Activated CD8-positive, alpha-beta T cell treated with anti-CD3 and anti-CD28 coated beads for 36 hours (primary cell): ENCODE measurements around the gene IL22RA2. TPM values are rescaled to one million over a fixed set of nuclear protein-coding genes. Genes with fewer than 3 reads are reported as not detected.

Experiments used
- ATAC-seq: fragments of 200-7000 bp; cut with Tn5 transposase; one replicate; pipeline ENCODE4 v1.10.0; 2021; ENCODE audit warnings: mild to moderate bottlenecking, moderate library complexity
- CTCF ChIA-PET: fragments of 350-600 bp; sonication (Branson Sonifier 250); formaldehyde crosslinking; loops from one replicate; lab custom pipeline; 2021; ENCODE audit warnings: antibody characterized with exemption; lab: Charles Lee
- POLR2A ChIA-PET: fragments of 350-600 bp; sonication (Branson Sonifier 250); formaldehyde crosslinking; loops from one replicate; lab custom pipeline; 2021; ENCODE audit warnings: antibody characterized with exemption; lab: Charles Lee
- DNase-seq: peaks from one replicate; pipeline ENCODE4 v3.0.0-alpha.2; 2020
- H3K27ac Mint-ChIP-seq: one replicate; pipeline ENCODE4 v1.8.0; 2021; ENCODE audit warnings: mild to moderate bottlenecking, mixed read lengths
- H3K27me3 Mint-ChIP-seq: one replicate; pipeline ENCODE4 v1.8.0; 2021; ENCODE audit warnings: mixed read lengths
- H3K36me3 Mint-ChIP-seq: one replicate; pipeline ENCODE4 v1.8.0; 2021; ENCODE audit warnings: low read depth, mixed read lengths
- H3K4me1 Mint-ChIP-seq: one replicate; pipeline ENCODE4 v1.8.0; 2021; ENCODE audit warnings: low read depth, mixed read lengths
- H3K4me3 Mint-ChIP-seq: one replicate; pipeline ENCODE4 v1.8.0; 2021; ENCODE audit warnings: mild to moderate bottlenecking, moderate library complexity, mixed read lengths
- H3K9me3 Mint-ChIP-seq: one replicate; pipeline ENCODE4 v1.8.0; 2021; ENCODE audit warnings: mixed read lengths
- intact Hi-C: fragments of 100-400 bp; cut with micrococcal nuclease; formaldehyde crosslinking; loops from one replicate; pipeline ENCODE4 v1.10.0; 2022
- total RNA-seq, 2 experiments: library from RNA; stranded (reverse); gene quantifications; one replicate each; pipeline ENCODE4 v1.2.3, GENCODE V29; 2021
- TF ChIP-seq, protein P1 (sequence below): fragments of 200-600 bp; IDR thresholded peaks from one replicate; pipeline ENCODE4 v1.8.0; 2022; ENCODE audit warnings: antibody characterized with exemption, mild to moderate bottlenecking

The IL22RA2 gene
- total RNA-seq, 2 experiments from 2014 or later = not detected

- TF ChIP-seq, protein P1, sequence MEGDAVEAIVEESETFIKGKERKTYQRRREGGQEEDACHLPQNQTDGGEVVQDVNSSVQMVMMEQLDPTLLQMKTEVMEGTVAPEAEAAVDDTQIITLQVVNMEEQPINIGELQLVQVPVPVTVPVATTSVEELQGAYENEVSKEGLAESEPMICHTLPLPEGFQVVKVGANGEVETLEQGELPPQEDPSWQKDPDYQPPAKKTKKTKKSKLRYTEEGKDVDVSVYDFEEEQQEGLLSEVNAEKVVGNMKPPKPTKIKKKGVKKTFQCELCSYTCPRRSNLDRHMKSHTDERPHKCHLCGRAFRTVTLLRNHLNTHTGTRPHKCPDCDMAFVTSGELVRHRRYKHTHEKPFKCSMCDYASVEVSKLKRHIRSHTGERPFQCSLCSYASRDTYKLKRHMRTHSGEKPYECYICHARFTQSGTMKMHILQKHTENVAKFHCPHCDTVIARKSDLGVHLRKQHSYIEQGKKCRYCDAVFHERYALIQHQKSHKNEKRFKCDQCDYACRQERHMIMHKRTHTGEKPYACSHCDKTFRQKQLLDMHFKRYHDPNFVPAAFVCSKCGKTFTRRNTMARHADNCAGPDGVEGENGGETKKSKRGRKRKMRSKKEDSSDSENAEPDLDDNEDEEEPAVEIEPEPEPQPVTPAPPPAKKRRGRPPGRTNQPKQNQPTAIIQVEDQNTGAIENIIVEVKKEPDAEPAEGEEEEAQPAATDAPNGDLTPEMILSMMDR = no peak
- H3K4me3 Mint-ChIP-seq = no peak overlapping the region
- peaks cover 49% of the 10 kb centered on the region for H3K4me1 Mint-ChIP-seq
- H3K27ac Mint-ChIP-seq = no peak overlapping the region
- no peak for DNase-seq
- CTCF ChIA-PET = no interaction called here
- POLR2A ChIA-PET = no interaction called here
- H3K27me3 Mint-ChIP-seq = no peaks in the 10 kb centered on the region
- intact Hi-C loops = no loop called here
- no peaks in the 10 kb centered on the region for H3K9me3 Mint-ChIP-seq
- no peak for ATAC-seq
- peaks cover 11% of the 10 kb centered on the region for H3K36me3 Mint-ChIP-seq
These were observed 41.5 kb upstream of the IL22RA2 start for GRCh38 chr6:137214931-137215330.

- Mint-ChIP-seq H3K9me3 (peaks cover 7% of the 10 kb centered on the region), H3K36me3 (peaks cover 22% of the 10 kb centered on the region), H3K4me3 (no peak overlapping the region), H3K4me1 (peaks cover 49% of the 10 kb centered on the region), H3K27ac (no peak overlapping the region), H3K27me3 (no peaks in the 10 kb centered on the region)
- CTCF ChIA-PET = no interaction called here
- intact Hi-C loops = no loop called here
- TF ChIP-seq, protein P1 = no peak
- POLR2A ChIA-PET = no interaction called here
- DNase-seq (no peak), ATAC-seq (no peak)
These were observed 40.4 kb upstream of the IL22RA2 start for GRCh38 chr6:137213813-137214212.

GRCh38 chr6:137213331-137213740, 39.9 kb upstream of the IL22RA2 start:
- TF ChIP-seq, protein P1 = no peak
- intact Hi-C loops = no loop called here
- Mint-ChIP-seq H3K9me3 (peaks cover 7% of the 10 kb centered on the region), H3K27ac (no peak overlapping the region), H3K4me1 (peaks cover 49% of the 10 kb centered on the region), H3K4me3 (no peak overlapping the region), H3K27me3 (no peaks in the 10 kb centered on the region), H3K36me3 (peaks cover 22% of the 10 kb centered on the region)
- CTCF ChIA-PET = no interaction called here
- no peak for ATAC-seq
- DNase-seq = no peak
- POLR2A ChIA-PET = no interaction called here

DNA sequence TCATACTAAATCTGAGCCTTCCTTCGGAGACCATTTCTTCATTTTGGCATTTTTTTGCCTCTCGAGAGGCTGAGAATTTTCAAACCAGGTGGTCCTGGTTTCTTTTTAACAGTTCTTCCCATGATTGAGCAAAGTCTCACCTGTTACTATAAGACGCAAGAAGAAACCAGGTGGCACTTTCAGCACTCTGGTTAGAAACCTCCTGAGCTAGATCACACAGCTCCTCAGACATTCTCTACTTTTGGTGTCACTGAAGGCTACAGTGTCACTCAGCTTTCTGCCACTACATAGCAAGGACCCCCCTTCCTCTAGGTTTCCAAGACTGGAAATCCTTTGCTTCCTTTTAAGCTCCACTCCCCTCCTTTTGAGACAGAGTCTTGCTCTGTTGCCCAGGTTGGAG, 38.5 kb upstream of the IL22RA2 start:
- intact Hi-C loops = no loop called here
- ChIA-PET CTCF (no interaction called here), POLR2A (no interaction called here)
- TF ChIP-seq, protein P1 = no peak
- Mint-ChIP-seq H3K27ac (no peak overlapping the region), H3K9me3 (peaks cover 7% of the 10 kb centered on the region), H3K4me3 (no peak overlapping the region), H3K36me3 (peaks cover 24% of the 10 kb centered on the region), H3K27me3 (no peaks in the 10 kb centered on the region), H3K4me1 (peaks cover 38% of the 10 kb centered on the region)
- DNase-seq (no peak), ATAC-seq (no peak)

DNA sequence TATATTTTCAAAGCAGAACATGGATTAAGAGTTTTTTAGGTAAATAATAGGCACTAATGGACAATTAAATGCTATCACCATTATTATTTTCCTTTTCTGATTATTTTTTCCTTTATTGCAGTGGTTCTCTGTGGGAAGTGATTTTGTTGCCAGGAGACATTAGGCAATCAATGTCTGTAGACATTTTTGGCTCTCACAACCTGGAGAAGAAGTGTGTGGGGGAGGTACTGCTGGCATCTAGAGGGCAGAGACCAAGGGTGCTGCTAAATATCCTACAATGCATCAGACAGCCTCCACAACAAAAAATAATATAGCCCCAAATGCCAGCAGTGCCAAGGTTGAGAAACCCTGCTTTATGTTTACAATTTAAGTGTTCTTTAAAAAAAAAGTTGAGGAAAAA, 37.5 kb upstream of the IL22RA2 start:
- ChIA-PET POLR2A (no interaction called here), CTCF (no interaction called here)
- Mint-ChIP-seq H3K4me3 (no peak overlapping the region), H3K36me3 (peaks cover 24% of the 10 kb centered on the region), H3K9me3 (peaks cover 7% of the 10 kb centered on the region), H3K27me3 (no peaks in the 10 kb centered on the region), H3K4me1 (peaks cover 32% of the 10 kb centered on the region), H3K27ac (no peak overlapping the region)
- intact Hi-C loops = no loop called here
- TF ChIP-seq, protein P1 = no peak
- no peak for DNase-seq
- ATAC-seq = no peak
